ENCODE results near the gene TRIM71.

The TRIM71 gene

GRCh38 chr3:32866533-32866932 is 48.7 kb downstream of the TRIM71 start:
- no peak for DNase-seq (ENCODE audit: low spot score)

- no peak for DNase-seq (ENCODE audit: low spot score)
Observed at GRCh38 chr3:32867954-32868353, 50.2 kb downstream of the TRIM71 start.

GRCh38 chr3:32868719-32869512 is 51.1 kb downstream of the TRIM71 start:
- DNase-seq (ENCODE audit: low spot score): no peak

DNA sequence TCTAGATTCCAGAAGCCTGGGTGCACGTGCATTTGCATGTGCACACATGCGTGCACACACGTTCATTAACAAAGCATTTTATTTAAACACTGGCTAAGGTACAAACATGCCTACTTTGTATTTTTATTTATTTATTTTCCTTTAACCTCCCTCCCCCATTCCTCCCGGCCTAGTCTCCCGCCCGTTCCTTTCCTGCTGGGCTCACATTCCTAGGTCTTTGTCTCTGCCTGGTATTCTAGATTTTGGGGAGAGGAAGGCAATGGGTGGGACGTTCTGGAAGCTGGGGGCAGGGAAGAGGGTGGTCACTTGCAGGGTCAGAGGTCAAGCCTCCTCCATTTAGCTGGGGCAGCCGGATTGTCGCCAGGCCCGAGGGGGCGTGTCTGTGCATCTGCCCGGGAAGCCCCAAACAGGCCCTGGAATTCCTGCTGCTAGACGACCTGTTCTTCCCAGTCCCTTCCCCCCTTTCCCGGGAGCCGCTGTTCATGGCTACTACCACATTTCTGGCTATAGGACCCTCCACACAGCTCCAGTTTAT is 51.8 kb downstream of the TRIM71 start:
- no peak for DNase-seq (ENCODE audit: low spot score)

- no peak for DNase-seq (ENCODE audit: low spot score)
Observed at GRCh38 chr3:32870373-32871095, 52.7 kb downstream of the TRIM71 start.

GRCh38 chr3:32871273-32871672 is 53.5 kb downstream of the TRIM71 start:
- DNase-seq (ENCODE audit: low spot score): no peak

- DNase-seq (ENCODE audit: low spot score): no peak
Observed at GRCh38 chr3:32872487-32873382, 54.9 kb downstream of the TRIM71 start.

DNA sequence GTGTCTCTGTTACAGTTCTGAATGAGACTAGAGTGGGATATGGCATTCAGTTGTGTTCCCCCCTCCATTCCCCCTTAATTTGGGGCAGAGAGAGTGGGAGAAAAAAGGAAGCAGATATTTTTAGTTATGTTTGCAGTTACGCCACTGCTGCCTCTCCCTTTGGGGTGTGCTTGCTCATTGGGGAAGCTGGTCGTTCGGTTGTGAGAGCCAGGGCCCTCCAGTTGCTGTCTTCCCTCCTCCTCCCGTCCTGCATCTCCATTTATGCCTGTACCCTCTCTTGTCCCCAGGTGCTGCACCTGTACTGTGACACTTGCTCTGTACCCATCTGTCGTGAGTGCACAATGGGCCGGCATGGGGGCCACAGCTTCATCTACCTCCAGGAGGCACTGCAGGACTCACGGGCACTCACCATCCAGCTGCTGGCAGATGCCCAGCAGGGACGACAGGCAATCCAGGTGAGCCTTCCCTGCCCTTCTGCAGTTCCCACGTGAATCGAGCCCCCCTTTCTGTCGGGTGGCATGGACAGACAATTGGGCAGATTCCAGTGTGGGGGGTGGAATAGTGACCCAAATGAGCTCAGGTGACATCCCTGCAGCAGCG is 55.8 kb downstream of the TRIM71 start:
- DNase-seq (ENCODE audit: low spot score): no peak

DNA sequence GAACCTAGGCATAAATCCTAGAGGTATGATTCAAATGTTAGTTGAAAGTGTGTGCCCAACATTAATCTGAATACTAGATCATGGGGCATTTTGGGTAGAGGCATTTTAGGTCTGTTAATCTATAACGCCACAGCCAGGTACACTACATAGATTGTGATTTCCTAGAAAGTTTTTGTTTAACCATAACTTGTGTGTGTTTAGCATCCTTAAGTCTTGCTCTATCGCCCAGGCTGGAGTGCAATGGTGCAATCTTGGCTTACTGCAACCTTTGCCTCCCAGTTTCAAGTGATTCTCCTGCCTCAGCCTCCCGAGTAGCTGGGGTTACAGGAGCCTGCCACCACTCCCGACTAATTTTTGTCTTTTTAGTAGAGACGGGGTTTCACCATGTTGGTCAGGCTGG is 59.1 kb downstream of the TRIM71 start:
- DNase-seq (ENCODE audit: low spot score): no peak

- no peak for DNase-seq (ENCODE audit: low spot score)
Observed at GRCh38 chr3:32877598-32877997, 59.8 kb downstream of the TRIM71 start.

- DNase-seq (ENCODE audit: low spot score): no peak
Observed at GRCh38 chr3:32880225-32880624, 62.4 kb downstream of the TRIM71 start.

DNA sequence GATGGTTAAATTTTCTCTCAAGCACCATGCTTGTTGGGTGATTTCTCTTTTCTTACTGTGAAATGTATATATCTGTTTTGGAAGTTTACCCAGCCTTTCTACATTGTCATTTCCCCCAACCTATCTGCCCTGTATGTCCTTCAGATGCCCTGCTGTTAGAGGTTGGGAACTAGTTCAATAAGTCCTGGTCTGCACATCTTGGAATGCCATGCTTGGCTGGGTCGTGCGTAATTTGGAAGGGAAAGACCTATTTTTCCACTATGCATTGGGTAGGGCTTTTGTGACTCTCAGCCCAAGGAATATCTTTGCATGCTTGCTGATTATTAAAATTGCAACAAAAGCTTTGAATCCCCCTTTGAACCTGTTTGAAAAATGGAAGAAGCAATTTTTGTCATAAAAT is 63.8 kb downstream of the TRIM71 start:
- DNase-seq (ENCODE audit: low spot score): no peak

GRCh38 chr3:32882189-32882588 is 64.4 kb downstream of the TRIM71 start:
- no peak for DNase-seq (ENCODE audit: low spot score)

DNA sequence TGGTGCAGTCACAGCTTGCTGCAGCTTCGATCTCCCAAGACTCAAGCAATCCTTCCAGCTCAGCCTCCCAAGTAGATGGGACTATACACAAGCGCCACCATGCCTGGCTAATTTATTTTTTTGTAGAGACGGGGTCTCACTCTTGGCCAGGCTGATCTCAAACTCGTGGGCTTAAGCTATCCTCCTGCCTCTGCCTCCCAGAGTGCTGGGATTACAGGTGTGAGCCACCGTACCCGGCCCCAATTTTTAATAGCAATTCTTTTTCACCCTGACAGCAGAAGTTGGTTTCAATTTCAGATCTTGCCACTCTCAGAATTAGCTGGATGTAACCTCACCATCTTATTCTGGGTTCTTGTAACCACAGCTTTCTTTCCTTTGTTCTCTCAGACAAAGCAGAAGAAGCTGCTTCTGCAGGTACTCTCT is 64.8 kb downstream of the TRIM71 start:
- no peak for DNase-seq (ENCODE audit: low spot score)

- DNase-seq (ENCODE audit: low spot score): no peak
Observed at GRCh38 chr3:32883817-32884216, 66.0 kb downstream of the TRIM71 start.

GRCh38 chr3:32884591-32884990 is 66.8 kb downstream of the TRIM71 start:
- DNase-seq (ENCODE audit: low spot score): no peak

GRCh38 chr3:32885283-32885901 is 67.6 kb downstream of the TRIM71 start:
- DNase-seq (ENCODE audit: low spot score): no peak

- no peak for DNase-seq (ENCODE audit: low spot score)
Observed at GRCh38 chr3:32886296-32886695, 68.5 kb downstream of the TRIM71 start.

DNA sequence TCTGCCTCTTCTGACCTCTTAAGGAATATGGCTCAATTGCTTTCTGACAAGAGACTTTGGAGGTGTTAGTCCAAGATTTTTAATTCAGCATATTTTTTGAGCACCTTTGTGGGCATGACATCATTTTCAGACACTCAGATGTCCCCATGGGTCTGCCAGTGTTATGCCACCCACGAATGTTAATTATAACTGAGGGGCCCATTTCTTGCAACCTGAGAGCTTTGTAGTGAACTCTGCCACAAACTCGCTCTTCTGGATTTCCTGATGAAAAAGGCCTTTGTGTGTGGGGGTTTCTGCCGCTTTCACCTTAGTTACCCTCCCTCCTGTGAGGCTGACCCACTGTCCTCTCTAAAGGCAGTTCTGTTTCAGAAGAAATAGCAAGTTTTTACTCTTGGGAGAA is 69.1 kb downstream of the TRIM71 start:
- no peak for DNase-seq (ENCODE audit: low spot score)

GRCh38 chr3:32888739-32889138 is 70.9 kb downstream of the TRIM71 start:
- no peak for DNase-seq (ENCODE audit: low spot score)

Measured in SW480 (cell line).